ENCODE data around the gene DMXL2. TPM values are rescaled to one million over a fixed set of nuclear protein-coding genes. Genes with fewer than 3 reads are reported as not detected.
A peak's percentile ranks its signal among the peaks of the same experiment; 100 is the strongest.

The DMXL2 gene
- total and polyA plus RNA-seq, 9 of the 15 experiments (the other 6 are each of a cell fraction or from before 2014, with no cell fraction given), result 9.3 to 57.7 (median 30.7) TPM

GRCh38 chr15:51460796-51461195 is 161.8 kb downstream of the DMXL2 start (continued):
- TF ChIP-seq ZNF407 (IDR thresholded peaks at IDR 0.05; ENCODE audit: low read depth), result no peak

GRCh38 chr15:51450001-51450400 is 172.6 kb downstream of the DMXL2 start:
- peaks cover 70% of the 10 kb centered on the region for H3K36me3 ChIP-seq (ENCODE audit: control insufficient read depth, insufficient read depth, low read length)
- no peak overlapping the region; the same call in 2 of the 3 replicates for H3K27ac ChIP-seq (ENCODE audit: extremely low read depth, low read depth, low read length)
- no peak overlapping the region for H3K9ac ChIP-seq (ENCODE audit: insufficient read depth in 1 of 2, low read depth in 2 of 2, low read length in 2 of 2)
- intact Hi-C loops (cut with micrococcal nuclease), result no loop called here
- H2AFZ ChIP-seq (ENCODE audit: low read depth, low read length), result no peak overlapping the region
- BruUV-seq (replicated peaks), result no TSS peak
- H3K27me3 ChIP-seq (ENCODE audit: control insufficient read depth in 2 of 2, insufficient read depth in 2 of 2, low read length in 2 of 2), result no peaks in the 10 kb centered on the region
- no peaks in the 10 kb centered on the region for H4K20me1 ChIP-seq (replicated peaks; ENCODE audit: control insufficient read depth, insufficient read depth, low read length)
- H3K4me2 ChIP-seq (ENCODE audit: insufficient read depth, low read length), result no peak overlapping the region
- H3K4me1 ChIP-seq (replicated peaks in 1 of 2; ENCODE audit: control insufficient read depth in 2 of 2, insufficient read depth in 2 of 2, low read length in 2 of 2), result no peaks in the 10 kb centered on the region
- H3K9me1 ChIP-seq (ENCODE audit: control insufficient read depth, insufficient read depth, low read length), result no peaks in the 10 kb centered on the region
- TF ChIP-seq MAFK (IDR thresholded peaks at IDR 0.05; ENCODE audit: low read length) (peak; percentile 30; the same call in 1 of the 2 replicates), POLR2B (IDR thresholded peaks at IDR 0.05; ENCODE audit: low read depth, partially characterized antibody) (no peak), ZNF316 (IDR thresholded peaks at IDR 0.05) (peak; percentile 76), SREBF2 (CRISPR knock-in tag; IDR thresholded peaks at IDR 0.05) (no peak), ZKSCAN1 (IDR thresholded peaks at IDR 0.05; ENCODE audit: low read depth, low read length) (no peak), KDM5B (IDR thresholded peaks at IDR 0.05; ENCODE audit: insufficient replicate concordance, low read depth, low read length) (no peak), MAFG (tag; conservative IDR thresholded peaks at IDR 0.05) (peak; percentile 75), MAFF (IDR thresholded peaks at IDR 0.05; ENCODE audit: low read length) (peak; percentile 22; the same call in 1 of the 2 replicates), NFE2 (IDR thresholded peaks at IDR 0.05; ENCODE audit: low read depth) (peak; percentile 31), C11orf30 (IDR thresholded peaks at IDR 0.05; ENCODE audit: low read depth) (peak; percentile 67)
- no peak overlapping the region for H3K4me3 ChIP-seq
- H3K79me2 ChIP-seq (ENCODE audit: control insufficient read depth, insufficient read depth, low read length), result no peaks in the 10 kb centered on the region
- POLR2A ChIA-PET, result interaction anchor here (0.9 to 1.6 kb wide), 2 partner anchors 9 to 21 kb away, joined by 3 to 5 read pairs; no protein-coding TSS in a partner anchor
- FAIRE-seq (no peak), ATAC-seq (no peak; the same call in 2 of the 3 replicates), DNase-seq (ENCODE audit: extremely low read depth in 1 of 4, low spot score in 3 of 4) (no peak)
- 61% methylated on average over 6 of the region's 6 CpGs for WGBS (ENCODE audit: insufficient coverage, low coverage, missing lambda C conversion rate)
- no peaks in the 10 kb centered on the region for H3K9me3 ChIP-seq (replicated peaks; ENCODE audit: control insufficient read depth, insufficient read depth, low read depth, low read length)
- in situ Hi-C loops (cut with MboI), result no loop called here
- CTCF ChIA-PET (ENCODE audit: low intra/inter-chr PET ratio), result no interaction called here
